Measurements from ENCODE around the gene UQCRQ.
"Not testable (repeated sequence)": the region's sequence is repeated elsewhere in the genome, so short reads cannot be mapped to it uniquely, and the experiment has no call there.

The UQCRQ gene

GRCh38 chr5:132834057-132834456 lies 32.4 kb upstream of the UQCRQ start:
- DNase-seq = no peak

- no peak for DNase-seq
These were observed 29.6 kb upstream of the UQCRQ start for GRCh38 chr5:132836852-132837251.

- no peak for DNase-seq
These were observed 28.6 kb upstream of the UQCRQ start for GRCh38 chr5:132837868-132838267.

- DNase-seq = no peak
These were observed 27.7 kb upstream of the UQCRQ start for GRCh38 chr5:132838516-132839282.

GRCh38 chr5:132839426-132840301 lies 26.8 kb upstream of the UQCRQ start:
- no peak for DNase-seq

GRCh38 chr5:132840313-132840712 lies 26.1 kb upstream of the UQCRQ start:
- no peak for DNase-seq

- DNase-seq = no peak
These were observed 25.5 kb upstream of the UQCRQ start for GRCh38 chr5:132840896-132841295.

- no peak for DNase-seq
These were observed 25.1 kb upstream of the UQCRQ start for GRCh38 chr5:132841305-132841704.

GRCh38 chr5:132848270-132848669 lies 18.2 kb upstream of the UQCRQ start:
- no peak for DNase-seq

- no peak for DNase-seq
These were observed 17.1 kb upstream of the UQCRQ start for GRCh38 chr5:132849347-132849746.

- DNase-seq = no peak
These were observed 16.4 kb upstream of the UQCRQ start for GRCh38 chr5:132850066-132850465.

GRCh38 chr5:132853323-132853722 lies 13.1 kb upstream of the UQCRQ start:
- no peak for DNase-seq

- peak; percentile 22 for DNase-seq
These were observed 12.7 kb upstream of the UQCRQ start for GRCh38 chr5:132853790-132854189.

- no peak for DNase-seq
These were observed 12.1 kb upstream of the UQCRQ start for GRCh38 chr5:132854301-132854700.

GRCh38 chr5:132854992-132855391 lies 11.4 kb upstream of the UQCRQ start:
- not testable (repeated sequence) for DNase-seq

GRCh38 chr5:132856011-132856410 lies 10.4 kb upstream of the UQCRQ start:
- DNase-seq = no peak

- DNase-seq = no peak
These were observed 6.5 kb upstream of the UQCRQ start for GRCh38 chr5:132859889-132860437.

GRCh38 chr5:132860742-132861141 lies 5.7 kb upstream of the UQCRQ start:
- DNase-seq = no peak

GRCh38 chr5:132865668-132866341 lies 637 bp upstream of the UQCRQ start:
- DNase-seq = no peak

- DNase-seq = no peak
These were observed 607 bp downstream of the UQCRQ start for GRCh38 chr5:132867046-132867451.

- DNase-seq = no peak
These were observed 2.3 kb downstream of the UQCRQ start for GRCh38 chr5:132868754-132869153.

GRCh38 chr5:132870801-132871200 lies 4.4 kb downstream of the UQCRQ start:
- DNase-seq = no peak
